HG03354 (cell line): ENCODE data around the gene PNLIPRP3.
"Not testable (repeated sequence)": the region's sequence is repeated elsewhere in the genome, so short reads cannot be mapped to it uniquely, and the experiment has no call there.

Experiments
- ATAC-seq: cut with Tn5 transposase; IDR thresholded peaks from one replicate; pipeline ENCODE4 v1.9.1; 2021; ENCODE audit warnings: mild to moderate bottlenecking; ENCODE audit not compliant: unreplicated experiment, poor library complexity, severe bottlenecking

PNLIPRP3 gene

GRCh38 chr10:116427671-116428070, at the start of gene PNLIPRP3:
Gene PNLIPRP3, plus strand, starts transcription at chr10:116427847. Its CDS starts 166 bp downstream, at chr10:116428013.
- ATAC-seq, result no peak

- ATAC-seq, result no peak
Observed at GRCh38 chr10:116382290-116382689, 45.4 kb upstream of the PNLIPRP3 start.

GRCh38 chr10:116385311-116385710, 42.3 kb upstream of the PNLIPRP3 start:
- no peak for ATAC-seq

- peak; percentile 55 for ATAC-seq
Observed at GRCh38 chr10:116385994-116386809, 41.4 kb upstream of the PNLIPRP3 start.

- not testable (repeated sequence) for ATAC-seq
Observed at GRCh38 chr10:116393246-116393831, 34.3 kb upstream of the PNLIPRP3 start.

GRCh38 chr10:116395223-116395985, 32.2 kb upstream of the PNLIPRP3 start:
- ATAC-seq, result no peak

- ATAC-seq, result no peak
Observed at GRCh38 chr10:116398224-116398623, 29.4 kb upstream of the PNLIPRP3 start.

- no peak for ATAC-seq
Observed at GRCh38 chr10:116402858-116403257, 24.8 kb upstream of the PNLIPRP3 start.

- ATAC-seq, result no peak
Observed at GRCh38 chr10:116403740-116404250, 23.9 kb upstream of the PNLIPRP3 start.

GRCh38 chr10:116408719-116409118, 18.9 kb upstream of the PNLIPRP3 start:
- ATAC-seq, result no peak

GRCh38 chr10:116410351-116410750, 17.3 kb upstream of the PNLIPRP3 start:
- ATAC-seq, result no peak

GRCh38 chr10:116417821-116418220, 9.8 kb upstream of the PNLIPRP3 start:
- ATAC-seq, result no peak

- ATAC-seq, result no peak
Observed at GRCh38 chr10:116418389-116418788, 9.3 kb upstream of the PNLIPRP3 start.

GRCh38 chr10:116421815-116422214, 5.8 kb upstream of the PNLIPRP3 start:
- ATAC-seq, result no peak

GRCh38 chr10:116429288-116429977, 1.8 kb downstream of the PNLIPRP3 start:
- no peak for ATAC-seq

GRCh38 chr10:116430288-116430687, 2.6 kb downstream of the PNLIPRP3 start:
- ATAC-seq, result no peak

GRCh38 chr10:116431598-116431997, 4.0 kb downstream of the PNLIPRP3 start:
- ATAC-seq, result no peak

- ATAC-seq, result no peak
Observed at GRCh38 chr10:116437076-116437692, 9.5 kb downstream of the PNLIPRP3 start.

- ATAC-seq, result no peak
Observed at GRCh38 chr10:116440330-116441030, 12.8 kb downstream of the PNLIPRP3 start.
